CD14-positive monocyte (primary cell): ENCODE data around the gene SMC3. TPM values are rescaled to one million over a fixed set of nuclear protein-coding genes. Genes with fewer than 3 reads are reported as not detected.

Source experiments
- DNase-seq, 3 donors: peaks; one replicate each; pipeline ENCODE4 v3.0.0-alpha.2; 2011 to 2022
- H2AFZ ChIP-seq: 2 replicates; pipeline ENCODE4 v1.6.0; 2012; ENCODE audit warnings: mild to moderate bottlenecking, low read depth, low read length, inconsistent platforms; ENCODE audit not compliant: insufficient read depth, poor library complexity, severe bottlenecking
- H3K27ac ChIP-seq, 2 donors: 1 replicate in 1 of 2; 2 replicates in 1 of 2; pipeline ENCODE4 v1.5.1; 2012 to 2013; ENCODE audit warnings: low read length in 2 of 2, control low read depth in 1 of 2, inconsistent platforms in 1 of 2, low read depth in 1 of 2, mild to moderate bottlenecking in 1 of 2
- H3K27me3 ChIP-seq, 2 donors: one replicate each; pipeline versions ENCODE4 v1.6.0 to v1.6.1; 2011 to 2013; ENCODE audit warnings: low read length in 2 of 2; ENCODE audit not compliant: control insufficient read depth in 2 of 2, insufficient read depth in 2 of 2
- H3K36me3 ChIP-seq, 2 donors: replicated peaks in 1 of 2; 1 replicate in 1 of 2; 2 replicates in 1 of 2; pipeline versions ENCODE4 v1.5.1 to v1.6.1; 2012 to 2013; ENCODE audit warnings: low read length in 2 of 2, control low read depth in 1 of 2, inconsistent platforms in 1 of 2, mild to moderate bottlenecking in 1 of 2; ENCODE audit not compliant: insufficient read depth in 2 of 2, control insufficient read depth in 1 of 2
- H3K4me1 ChIP-seq, 2 donors: 1 replicate in 1 of 2; 2 replicates in 1 of 2; pipeline versions ENCODE4 v1.5.1 to v1.6.1; 2012 to 2013; ENCODE audit warnings: low read length in 2 of 2, control low read depth in 1 of 2, inconsistent platforms in 1 of 2, mild to moderate bottlenecking in 1 of 2, moderate library complexity in 1 of 2; ENCODE audit not compliant: insufficient read depth in 2 of 2, control insufficient read depth in 1 of 2
- H3K4me2 ChIP-seq: replicated peaks from 2 replicates; pipeline ENCODE3; 2012; ENCODE audit warnings: low read length, moderate library complexity, mild to moderate bottlenecking; ENCODE audit not compliant: poor library complexity, severe bottlenecking; ENCODE audit errors: extremely low read depth
- H3K4me3 ChIP-seq, 3 experiments: fragments of 200-600 bp in 1 of 3; sonication (generic) in 1 of 3; replicated peaks in 1 of 3; 1 replicate in 2 of 3; 2 replicates in 1 of 3; pipeline ENCODE4 v1.5.1; 2011 to 2013; ENCODE audit warnings: low read length in 3 of 3, mild to moderate bottlenecking in 3 of 3, control low read depth in 2 of 3, low read depth in 2 of 3, inconsistent platforms in 1 of 3, moderate library complexity in 1 of 3
- H3K79me2 ChIP-seq: 2 replicates; pipeline ENCODE4 v1.6.0; 2012; ENCODE audit warnings: mild to moderate bottlenecking, control low read depth, inconsistent platforms, low read length, moderate library complexity; ENCODE audit not compliant: insufficient read depth
- H3K9ac ChIP-seq: 2 replicates; pipeline ENCODE4 v1.6.0; 2017; ENCODE audit warnings: low read length, mild to moderate bottlenecking; ENCODE audit not compliant: insufficient read depth, poor library complexity, severe bottlenecking
- H3K9me3 ChIP-seq, 2 donors: replicated peaks in 1 of 2; 1 replicate in 1 of 2; 2 replicates in 1 of 2; pipeline versions ENCODE4 v1.5.1 to v1.6.1; 2012 to 2013; ENCODE audit warnings: low read length in 2 of 2, control low read depth in 1 of 2; ENCODE audit not compliant: control insufficient read depth in 1 of 2, insufficient read depth in 1 of 2
- H4K20me1 ChIP-seq: 2 replicates; pipeline ENCODE4 v1.6.0; 2012; ENCODE audit warnings: mild to moderate bottlenecking, low read length, control low read depth, moderate library complexity; ENCODE audit not compliant: insufficient read depth
- H3K27ac Mint-ChIP-seq, 7 donors: one replicate each; pipeline ENCODE4 v1.8.0; 2020; ENCODE audit warnings: mild to moderate bottlenecking in 7 of 7, mixed read lengths in 7 of 7, moderate library complexity in 6 of 7, inconsistent platforms in 2 of 7
- H3K27me3 Mint-ChIP-seq, 3 donors: one replicate each; pipeline ENCODE4 v1.8.0; 2021 to 2022; ENCODE audit warnings: low read depth in 3 of 3, mild to moderate bottlenecking in 3 of 3, mixed read lengths in 3 of 3, moderate library complexity in 3 of 3, inconsistent platforms in 1 of 3
- H3K36me3 Mint-ChIP-seq, 2 donors: one replicate each; pipeline ENCODE4 v1.8.0; 2020; ENCODE audit warnings: mixed read lengths in 2 of 2, inconsistent platforms in 1 of 2, mild to moderate bottlenecking in 1 of 2
- H3K4me1 Mint-ChIP-seq: one replicate; pipeline ENCODE4 v1.8.0; 2020; ENCODE audit warnings: mild to moderate bottlenecking, mixed read lengths
- H3K4me3 Mint-ChIP-seq, 2 donors: one replicate each; pipeline ENCODE4 v1.8.0; 2020; ENCODE audit warnings: mild to moderate bottlenecking in 2 of 2, mixed read lengths in 2 of 2, moderate library complexity in 1 of 2
- H3K9me3 Mint-ChIP-seq, 7 donors: one replicate each; pipeline ENCODE4 v1.8.0; 2020 to 2022; ENCODE audit warnings: mixed read lengths in 7 of 7, mild to moderate bottlenecking in 6 of 7, moderate library complexity in 6 of 7, inconsistent platforms in 2 of 7
- CTCF ChIP-seq: fragments of 200-600 bp; IDR thresholded peaks from one replicate; pipeline ENCODE4 v1.8.0; 2022; ENCODE audit warnings: antibody characterized with exemption, mild to moderate bottlenecking
- WGBS: methylation state at CpG from one replicate; pipeline ENCODE4 v1.1.5; 2013; ENCODE audit warnings: missing lambda C conversion rate; ENCODE audit not compliant: insufficient coverage; 5-methylcytosine and 5-hydroxymethylcytosine counted together
- intact Hi-C, 2 donors: fragments of 100-400 bp; cut with micrococcal nuclease; formaldehyde crosslinking; loops; one replicate each; pipeline versions ENCODE4 v1.15.0 to v1.15.1; 2023
- polyA plus RNA-seq, 3 donors: library from polyadenylated mRNA; depleted of rRNA in 1 of 3; unstranded in 2 of 3; stranded (reverse) in 1 of 3; fragments of 300-500 nt in 2 of 3; fragments of >200 nt in 1 of 3; fragmentation: Illumina TruSeq in 2 of 3; gene quantifications; 1 replicate in 2 of 3; 2 replicates in 1 of 3; pipeline ENCODE4 v1.2.3, GENCODE V29; 2012 to 2021

SMC3 gene
- polyA plus RNA-seq, 3 donors: 5.0 to 33.9 (median 21.1) TPM

DNA sequence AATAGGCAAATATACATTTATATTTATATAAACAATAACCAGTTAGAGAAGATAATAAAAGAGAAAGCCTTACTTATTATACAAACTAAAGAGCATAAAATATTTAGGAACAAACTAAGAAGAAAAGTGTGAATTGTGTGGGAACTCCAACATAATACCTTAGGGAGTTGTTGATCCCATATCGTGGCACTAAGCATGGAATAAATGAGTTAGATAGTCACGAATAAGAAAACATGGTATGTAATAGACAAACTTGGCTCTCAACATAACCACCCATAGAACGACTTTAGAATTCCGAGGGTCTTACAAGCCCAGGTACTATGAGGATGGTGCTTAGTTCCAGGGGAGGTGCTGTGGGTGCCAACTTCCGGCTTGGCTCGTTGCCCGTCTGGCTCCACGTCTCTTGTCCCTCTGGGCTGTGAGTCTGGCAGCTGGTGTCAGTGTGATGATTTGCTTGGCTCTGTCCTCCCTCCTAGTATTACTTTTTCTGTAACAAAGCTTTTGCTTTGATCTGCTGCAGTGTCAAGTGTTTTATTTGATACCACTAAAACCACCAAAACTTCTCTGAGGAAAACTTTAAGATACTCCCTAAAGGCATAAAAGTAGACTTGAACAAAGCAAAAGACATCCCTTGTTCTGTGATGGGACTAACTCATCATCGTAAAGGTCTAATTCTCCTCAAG lies 67.2 kb downstream of the SMC3 start:
- H3K36me3 Mint-ChIP-seq: no peaks in the 10 kb centered on the region
- Histone ChIP-seq H3K4me2 (no peak overlapping the region), H3K9ac (no peak overlapping the region), H3K27ac (no peak overlapping the region), H3K27me3 (peaks cover 0 to 21% of the 10 kb centered on the region in 2 donors), H3K79me2 (no peaks in the 10 kb centered on the region), H3K4me3 (no peak overlapping the region), H3K9me3 (no peaks in the 10 kb centered on the region), H4K20me1 (no peaks in the 10 kb centered on the region), H2AFZ (no peak overlapping the region), H3K4me1 (no peaks in the 10 kb centered on the region), H3K36me3 (no peaks in the 10 kb centered on the region)
- H3K9me3 Mint-ChIP-seq: no peaks in the 10 kb centered on the region
- no peak overlapping the region for H3K27ac Mint-ChIP-seq
- TF ChIP-seq CTCF: no peak
- 100% methylated on average over 3 of the region's 9 CpGs for WGBS
- no peak overlapping the region for H3K4me3 Mint-ChIP-seq
- intact Hi-C loops: no loop called here
- no peaks in the 10 kb centered on the region for H3K4me1 Mint-ChIP-seq
- peaks cover 11 to 24% (median 11%) of the 10 kb centered on the region in 3 donors for H3K27me3 Mint-ChIP-seq
- no peak for DNase-seq

DNA sequence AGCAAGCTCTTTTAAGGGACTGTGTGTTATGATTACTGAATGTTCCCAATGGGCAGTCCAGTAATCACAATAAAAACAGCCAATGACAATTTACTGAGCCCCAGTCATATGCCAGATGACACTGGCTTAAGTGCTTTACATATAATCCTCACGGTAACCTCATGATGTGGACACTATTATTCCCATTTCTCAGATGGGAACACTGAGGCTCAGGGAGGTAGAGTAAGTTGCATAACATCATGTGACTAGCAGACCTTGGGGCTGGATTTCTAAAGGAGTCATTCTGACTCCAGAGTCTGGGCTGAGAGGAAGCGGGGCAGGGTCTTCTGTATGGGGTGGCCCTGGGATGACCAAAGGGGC lies 69.1 kb downstream of the SMC3 start:
- H3K36me3 ChIP-seq: no peaks in the 10 kb centered on the region
- DNase-seq: no peak
- peaks cover 20 to 41% (median 28%) of the 10 kb centered on the region in 3 donors for H3K27me3 Mint-ChIP-seq
- H3K4me1 ChIP-seq: no peaks in the 10 kb centered on the region
- H3K27me3 ChIP-seq: peaks cover 13 to 38% of the 10 kb centered on the region in 2 donors
- 100% methylated on average over 1 of the region's 2 CpGs for WGBS
- intact Hi-C loops: no loop called here
- peaks cover 3% of the 10 kb centered on the region for H3K4me1 Mint-ChIP-seq
- H3K27ac ChIP-seq: no peak overlapping the region
- no peaks in the 10 kb centered on the region for H3K9me3 Mint-ChIP-seq
- no peak overlapping the region for H3K4me3 Mint-ChIP-seq
- H4K20me1 ChIP-seq: no peaks in the 10 kb centered on the region
- H3K27ac Mint-ChIP-seq: no peak overlapping the region
- no peak overlapping the region for H3K9ac ChIP-seq
- no peak for TF ChIP-seq CTCF
- H2AFZ ChIP-seq: no peak overlapping the region
- H3K79me2 ChIP-seq: no peaks in the 10 kb centered on the region
- no peak overlapping the region for H3K4me3 ChIP-seq
- no peaks in the 10 kb centered on the region for H3K36me3 Mint-ChIP-seq
- no peaks in the 10 kb centered on the region for H3K9me3 ChIP-seq
- H3K4me2 ChIP-seq: no peak overlapping the region
